NCI-H524 treated with DMSO at 0.1 percent for 48 hours (cell line): Measurements from ENCODE around the gene ITGAD.

Experiments
- DNase-seq: peaks from one replicate; lab custom pipeline; 2025; lab: John Stamatoyannopoulos, UW

Gene ITGAD

GRCh38 chr16:31365131-31365865 lies 27.8 kb upstream of the ITGAD start:
- DNase-seq: no peak

GRCh38 chr16:31367853-31368252 lies 25.3 kb upstream of the ITGAD start:
- DNase-seq: no peak

GRCh38 chr16:31371008-31371407 lies 22.1 kb upstream of the ITGAD start:
- no peak for DNase-seq

DNA sequence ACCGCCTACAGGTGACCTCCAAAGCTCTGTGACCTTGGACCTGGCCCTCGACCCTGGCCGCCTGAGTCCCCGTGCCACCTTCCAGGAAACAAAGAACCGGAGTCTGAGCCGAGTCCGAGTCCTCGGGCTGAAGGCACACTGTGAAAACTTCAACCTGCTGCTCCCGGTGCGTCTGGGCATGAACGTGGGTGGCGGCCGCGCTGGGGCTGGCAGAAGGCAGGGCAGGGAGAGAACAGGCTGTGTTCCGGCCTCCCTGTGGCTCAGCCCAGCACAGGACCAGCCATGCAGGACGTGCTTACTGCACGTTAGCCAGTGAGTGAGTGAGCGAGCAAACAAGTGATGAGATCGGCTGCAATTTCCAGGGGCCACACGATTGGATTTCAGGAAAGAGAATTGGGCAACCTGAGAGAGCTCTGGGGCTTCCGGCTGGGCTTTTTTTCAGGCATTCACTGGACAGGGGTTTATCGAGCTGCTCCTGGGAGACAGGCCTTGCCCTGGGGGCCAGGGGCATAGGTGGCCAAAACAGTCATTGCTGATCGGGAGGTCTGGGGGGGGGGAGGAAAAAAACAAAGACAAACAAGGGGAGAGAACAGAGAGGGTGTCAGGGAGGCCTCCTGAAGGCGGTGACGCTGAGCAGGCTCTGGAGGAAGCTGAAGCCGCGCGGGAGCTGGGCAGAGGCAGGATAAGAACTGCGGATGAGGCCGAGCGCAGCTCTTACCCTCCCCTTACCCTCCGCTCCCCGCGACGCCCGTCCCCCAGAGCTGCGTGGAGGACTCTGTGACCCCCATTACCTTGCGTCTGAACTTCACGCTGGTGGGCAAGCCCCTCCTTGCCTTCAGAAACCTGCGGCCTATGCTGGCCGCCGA lies 21.3 kb upstream of the ITGAD start:
- DNase-seq: no peak

DNA sequence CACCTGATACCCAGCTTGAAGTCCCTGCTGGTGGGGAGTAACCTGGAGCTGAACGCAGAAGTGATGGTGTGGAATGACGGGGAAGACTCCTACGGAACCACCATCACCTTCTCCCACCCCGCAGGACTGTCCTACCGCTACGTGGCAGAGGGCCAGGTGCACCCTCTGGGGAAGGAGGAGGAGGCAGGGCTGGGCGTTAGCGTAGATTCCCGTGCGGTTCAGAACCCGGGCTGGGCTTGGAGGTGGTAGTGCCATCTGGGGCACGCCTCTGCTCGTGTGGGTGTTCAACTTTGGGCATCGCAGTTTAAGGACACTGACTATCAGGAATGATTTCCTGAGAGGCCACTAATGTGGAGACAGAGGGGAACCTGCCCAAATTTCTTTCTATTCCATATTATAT lies 19.9 kb upstream of the ITGAD start:
- no peak for DNase-seq

- DNase-seq: no peak
Measured at GRCh38 chr16:31375231-31375630, 17.9 kb upstream of the ITGAD start.

DNA sequence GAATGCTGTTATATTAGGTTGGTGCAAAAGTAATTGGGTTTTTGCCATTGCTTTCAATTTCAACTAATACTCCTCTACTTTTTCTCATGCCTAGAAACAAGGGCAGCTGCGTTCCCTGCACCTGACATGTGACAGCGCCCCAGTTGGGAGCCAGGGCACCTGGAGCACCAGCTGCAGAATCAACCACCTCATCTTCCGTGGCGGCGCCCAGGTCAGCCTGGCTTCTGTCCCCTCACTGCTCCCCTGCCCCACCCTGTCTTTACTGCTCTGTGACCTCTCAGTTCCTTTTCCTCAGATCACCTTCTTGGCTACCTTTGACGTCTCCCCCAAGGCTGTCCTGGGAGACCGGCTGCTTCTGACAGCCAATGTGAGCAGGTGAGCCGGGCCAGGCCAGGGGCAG lies 16.4 kb upstream of the ITGAD start:
- DNase-seq: no peak

GRCh38 chr16:31377210-31377903 lies 15.8 kb upstream of the ITGAD start:
- DNase-seq: no peak

DNA sequence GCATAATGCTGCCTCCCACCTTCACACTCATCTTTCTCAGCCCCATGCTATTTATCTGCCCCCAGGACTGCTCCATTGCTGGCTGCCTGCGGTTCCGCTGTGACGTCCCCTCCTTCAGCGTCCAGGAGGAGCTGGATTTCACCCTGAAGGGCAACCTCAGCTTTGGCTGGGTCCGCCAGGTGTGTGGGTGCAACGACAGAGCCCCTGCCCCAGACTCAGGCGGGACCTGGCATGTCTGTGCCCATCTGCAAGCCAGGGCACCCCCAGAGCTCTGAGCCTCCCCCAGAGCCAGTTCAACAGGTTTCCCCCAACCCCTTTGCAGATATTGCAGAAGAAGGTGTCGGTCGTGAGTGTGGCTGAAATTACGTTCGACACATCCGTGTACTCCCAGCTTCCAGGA lies 12.9 kb upstream of the ITGAD start:
- DNase-seq: no peak

DNA sequence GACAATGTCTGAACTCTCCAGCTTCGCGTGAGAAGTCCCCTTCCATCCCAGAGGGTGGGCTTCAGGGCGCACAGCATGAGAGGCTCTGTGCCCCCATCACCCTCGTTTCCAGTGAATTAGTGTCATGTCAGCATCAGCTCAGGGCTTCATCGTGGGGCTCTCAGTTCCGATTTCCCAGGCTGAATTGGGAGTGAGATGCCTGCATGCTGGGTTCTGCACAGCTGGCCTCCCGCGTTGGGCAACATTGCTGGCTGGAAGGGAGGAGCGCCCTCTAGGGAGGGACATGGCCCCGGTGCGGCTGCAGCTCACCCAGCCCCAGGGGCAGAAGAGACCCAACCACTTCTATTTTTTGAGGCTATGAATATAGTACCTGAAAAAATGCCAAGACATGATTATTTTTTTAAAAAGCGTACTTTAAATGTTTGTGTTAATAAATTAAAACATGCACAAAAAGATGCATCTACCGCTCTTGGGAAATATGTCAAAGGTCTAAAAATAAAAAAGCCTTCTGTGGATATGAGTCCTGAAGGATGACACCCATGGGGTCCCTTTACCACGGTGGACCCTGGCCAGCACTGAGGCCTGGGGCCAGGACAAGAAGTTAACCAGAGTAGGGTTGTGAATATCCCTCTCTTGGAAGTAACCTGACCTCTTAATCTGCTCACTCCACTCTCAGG lies 10.5 kb upstream of the ITGAD start:
- no peak for DNase-seq

DNA sequence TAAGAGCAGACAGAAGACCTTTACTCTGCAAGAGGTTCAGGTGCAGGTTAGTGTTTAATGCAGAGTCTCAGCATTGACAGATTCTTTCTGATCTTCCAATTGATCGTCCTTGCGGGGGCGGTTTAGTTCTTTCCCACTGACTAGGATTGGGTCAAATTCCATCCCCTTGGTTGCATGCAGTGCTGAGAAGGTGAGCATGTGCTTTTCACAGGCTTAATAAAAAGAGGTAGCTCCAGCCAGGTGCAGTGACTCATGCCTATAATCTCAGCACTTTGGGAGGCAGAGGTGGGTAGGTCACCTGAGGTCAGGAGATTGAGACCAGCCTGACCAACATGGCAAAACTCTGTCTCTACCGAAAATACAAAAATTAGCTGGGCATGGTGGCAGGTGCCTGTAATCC lies 7.5 kb upstream of the ITGAD start:
- no peak for DNase-seq

- no peak for DNase-seq
Measured at GRCh38 chr16:31386157-31386984, 6.8 kb upstream of the ITGAD start.

DNA sequence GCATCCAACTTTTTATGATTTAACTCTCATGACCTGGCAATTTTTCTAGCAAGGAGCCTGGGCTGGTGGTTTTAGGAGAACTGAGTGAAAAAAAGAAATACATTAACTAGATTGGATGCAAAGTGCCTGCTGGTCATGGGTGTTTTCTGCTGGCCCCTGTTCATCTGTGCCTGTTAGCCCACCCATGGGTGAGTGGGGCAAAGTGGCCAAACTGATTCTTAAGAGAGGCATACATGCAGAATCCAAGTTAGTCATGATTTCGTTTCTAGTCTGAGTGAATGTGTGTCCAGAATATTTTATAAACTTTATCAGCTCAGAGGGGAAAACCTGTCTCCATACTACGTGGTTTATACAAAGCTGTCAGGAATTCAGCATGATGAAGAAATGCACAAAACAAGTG lies 4.6 kb upstream of the ITGAD start:
- DNase-seq: no peak

GRCh38 chr16:31390504-31391041 lies 2.6 kb upstream of the ITGAD start:
- no peak for DNase-seq

DNA sequence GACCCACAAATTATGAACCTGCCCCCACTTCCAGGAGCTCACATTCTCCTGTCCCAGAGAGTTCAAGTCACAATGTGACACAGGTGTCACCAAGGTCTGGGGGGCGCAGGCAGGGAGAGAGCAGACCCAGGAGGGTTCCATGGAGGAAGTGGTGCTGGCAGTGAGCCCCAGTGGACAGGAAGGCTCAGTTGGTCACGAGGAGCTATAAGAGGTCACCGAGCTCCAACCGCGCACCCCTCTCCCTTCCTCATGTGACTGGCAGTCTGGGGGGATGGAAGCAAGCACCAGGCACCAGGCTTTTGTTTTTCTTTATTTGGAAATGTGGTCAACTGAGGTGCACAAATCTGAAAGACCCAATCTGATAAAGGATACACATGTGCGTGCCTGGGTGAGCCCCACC lies 2.5 kb downstream of the ITGAD start:
- no peak for DNase-seq

GRCh38 chr16:31397096-31397660 lies 4.0 kb downstream of the ITGAD start:
- DNase-seq: no peak

- DNase-seq: no peak
Measured at GRCh38 chr16:31397701-31398100, 4.6 kb downstream of the ITGAD start.

GRCh38 chr16:31400191-31400590 lies 7.1 kb downstream of the ITGAD start:
- no peak for DNase-seq

- no peak for DNase-seq
Measured at GRCh38 chr16:31401436-31401835, 8.3 kb downstream of the ITGAD start.

GRCh38 chr16:31402687-31403086 lies 9.6 kb downstream of the ITGAD start:
- no peak for DNase-seq
